Measurements from ENCODE around the gene PARVB. TPM values are rescaled to one million over a fixed set of nuclear protein-coding genes. Genes with fewer than 3 reads are reported as not detected.

The PARVB gene
- total and polyA plus RNA-seq, 2 of the 8 experiments (the other 6 are each of a cell fraction or from before 2014, with no cell fraction given), result 14.5 to 18.6 TPM

DNA sequence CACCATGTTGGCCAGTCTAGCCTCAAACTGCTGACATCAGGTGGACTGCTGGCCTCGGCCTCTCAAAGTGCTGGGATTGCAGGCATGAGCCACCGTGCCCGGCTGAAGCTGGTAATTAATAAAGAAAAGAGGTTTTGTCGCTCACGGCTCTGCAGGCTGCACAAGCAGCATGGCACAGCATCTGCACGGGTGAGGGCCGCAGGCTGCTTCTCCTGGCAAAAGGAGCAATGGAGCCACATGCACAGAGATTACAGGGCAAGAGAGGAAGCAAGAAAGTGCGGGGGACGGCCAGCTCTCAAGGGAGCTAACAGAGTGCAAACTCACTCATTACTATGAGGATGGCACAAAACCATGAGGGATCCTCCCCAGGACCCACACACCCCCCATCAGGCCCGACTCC lies 4.7 kb upstream of the PARVB start:
- CTCF ChIA-PET (ENCODE audit: partially characterized antibody), result interaction anchor here (1.3 to 1.5 kb wide), 2 partner anchors 19 to 67 kb away, joined by 3 read pairs; no protein-coding TSS in a partner anchor
- no peaks in the 10 kb centered on the region for H3K36me3 ChIP-seq (ENCODE audit: control insufficient read depth in 2 of 4, insufficient read depth in 4 of 4, low read length in 3 of 4)
- DNase-seq (ENCODE audit: low read depth in 1 of 2, low spot score in 2 of 2) (no peak), FAIRE-seq (no peak)
- H2AFZ ChIP-seq (ENCODE audit: low read length), result no peak overlapping the region
- H4K20me1 ChIP-seq (replicated peaks in 1 of 2; ENCODE audit: control insufficient read depth in 1 of 2, insufficient read depth in 2 of 2, low read length in 2 of 2), result no peaks in the 10 kb centered on the region
- no peaks in the 10 kb centered on the region for H3K79me2 ChIP-seq (ENCODE audit: control insufficient read depth in 1 of 2, insufficient read depth in 2 of 2, low read length in 2 of 2)
- H3K79me1 ChIP-seq (ENCODE audit: low read depth, low read length), result no peaks in the 10 kb centered on the region; the same call in 1 of the 2 replicates
- no peak overlapping the region for H3K9ac ChIP-seq (replicated peaks in 1 of 4; ENCODE audit: extremely low read depth in 1 of 4, low read depth in 3 of 4, low read length in 3 of 4)
- H3K23ac ChIP-seq (ENCODE audit: insufficient read length), result no peak overlapping the region
- H3K27me3 ChIP-seq (replicated peaks in 1 of 4; ENCODE audit: control insufficient read depth in 3 of 4, extremely low read depth in 1 of 4, insufficient read depth in 3 of 4, low read length in 3 of 4), result peaks cover 0 to 4% (median 0%) of the 10 kb centered on the region in 4 experiments; a peak in 2 of 7 replicates
- H3K4me3 ChIP-seq (ENCODE audit: extremely low read depth in 1 of 4, insufficient read depth in 2 of 4, low read depth in 3 of 4, low read length in 4 of 4), result no peak overlapping the region
- H2BK15ac ChIP-seq (ENCODE audit: low read length), result no peak overlapping the region
- H3K23me2 ChIP-seq (ENCODE audit: low read depth, low read length), result peaks cover 3% of the 10 kb centered on the region; the same call in 1 of the 2 replicates
- no peak overlapping the region for H2BK120ac ChIP-seq (replicated peaks; ENCODE audit: low read depth, low read length)
- H2BK12ac ChIP-seq (ENCODE audit: low read depth, low read length), result no peak overlapping the region
- peaks cover 0 to 4% (median 2%) of the 10 kb centered on the region in 4 experiments; a peak in 4 of 7 replicates for H3K4me1 ChIP-seq (replicated peaks in 1 of 4; ENCODE audit: control insufficient read depth in 3 of 4, insufficient read depth in 4 of 4, low read length in 3 of 4)
- H3K27ac ChIP-seq (ENCODE audit: low read depth, low read length), result no peak overlapping the region
- H3K56ac ChIP-seq (replicated peaks; ENCODE audit: insufficient read length, low read depth, low read length), result no peak overlapping the region
- POLR2A ChIA-PET (ENCODE audit: partially characterized antibody), result no interaction called here
- H2BK5ac ChIP-seq (ENCODE audit: low read depth, low read length), result no peak overlapping the region
- H3K18ac ChIP-seq (ENCODE audit: extremely low read depth, low read length), result no peak overlapping the region
- no peak overlapping the region for H2BK20ac ChIP-seq (ENCODE audit: low read length)
- no peak overlapping the region for H4K5ac ChIP-seq (ENCODE audit: insufficient read length, low read depth, low read length)
- WGBS, 2 experiments (ENCODE audit: extremely low coverage in 1 of 2, insufficient coverage in 1 of 2, insufficient read length in 1 of 2, insufficient replicate concordance in 2 of 2, low coverage in 1 of 2, low lambda C conversion rate in 2 of 2, missing lambda C conversion rate in 1 of 2), result 94% methylated on average over 10 of the region's 10 CpGs; no CpG with 5 or more reads in 1 of the 2 experiments
- no peaks in the 10 kb centered on the region for H3K9me3 ChIP-seq (ENCODE audit: insufficient read depth in 2 of 2, low read depth in 1 of 2, low read length in 1 of 2)
- H3K4ac ChIP-seq (replicated peaks; ENCODE audit: insufficient read length, low read depth, low read length), result no peak overlapping the region
- H4K8ac ChIP-seq (ENCODE audit: extremely low read depth, insufficient read depth, low read length), result no peak overlapping the region
- no peak overlapping the region for H4K91ac ChIP-seq (replicated peaks; ENCODE audit: insufficient read length, low read length)
- H3K4me2 ChIP-seq (ENCODE audit: insufficient read depth in 1 of 2, low read depth in 2 of 2, low read length in 2 of 2), result no peak overlapping the region
- H2AK5ac ChIP-seq (ENCODE audit: low read depth, low read length), result no peak overlapping the region
- H3K14ac ChIP-seq (ENCODE audit: insufficient read length), result no peak overlapping the region
- TF ChIP-seq RNF2 (IDR thresholded peaks at IDR 0.05; ENCODE audit: borderline replicate concordance, low read depth, low read length, missing control alignments, poor library complexity, severe bottlenecking), result no peak
- TF ChIP-seq SIRT6 (IDR thresholded peaks at IDR 0.05; ENCODE audit: low read length), result no peak
- TF ChIP-seq HDAC2 (IDR thresholded peaks at IDR 0.05; ENCODE audit: borderline replicate concordance in 1 of 2, low read depth in 2 of 2, low read length in 2 of 2), result no peak
- no peak for TF ChIP-seq RFX5 (IDR thresholded peaks at IDR 0.05; ENCODE audit: borderline replicate concordance, low read depth, low read length)
- TF ChIP-seq CHD1 (IDR thresholded peaks at IDR 0.05; ENCODE audit: low read depth, low read length), result no peak
- TF ChIP-seq KDM5A (IDR thresholded peaks at IDR 0.05; ENCODE audit: low read length), result no peak
- no peak for TF ChIP-seq KDM1A (IDR thresholded peaks at IDR 0.05; ENCODE audit: borderline replicate concordance, low read length)
- no peak for TF ChIP-seq TAF7 (optimal IDR thresholded peaks at IDR 0.05; ENCODE audit: borderline replicate concordance, low read depth, low read length)
- TF ChIP-seq SP4 (IDR thresholded peaks at IDR 0.05; ENCODE audit: low read length), result no peak
- TF ChIP-seq POU5F1 (IDR thresholded peaks at IDR 0.05; ENCODE audit: low read depth, low read length), result no peak
